ENCODE measurements around the gene RNASEL. TPM values are rescaled to one million over a fixed set of nuclear protein-coding genes. Genes with fewer than 3 reads are reported as not detected.

RNASEL gene
- polyA plus RNA-seq, 1 donor (not counting 4 experiments of a cell fraction or from before 2014, with no cell fraction given) = 4.7 TPM

DNA sequence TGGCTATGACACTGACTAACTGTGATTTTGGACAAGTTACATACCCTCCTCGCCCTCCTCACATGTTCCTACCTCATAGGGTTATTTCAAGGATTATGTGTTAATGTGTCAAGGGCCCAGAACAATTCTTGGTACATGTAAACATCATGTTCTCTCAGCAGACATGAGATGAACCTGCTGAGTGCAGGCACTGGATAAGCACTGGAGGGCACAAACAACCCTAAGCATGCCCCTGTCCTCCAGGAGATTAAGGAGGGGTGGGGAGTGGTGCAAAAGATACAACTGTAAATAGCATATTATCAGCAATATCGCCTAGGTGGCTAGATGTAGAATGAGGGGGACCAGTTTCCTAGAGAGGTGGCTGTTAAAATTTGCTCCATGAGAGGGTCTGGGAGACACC lies 32.9 kb upstream of the RNASEL start:
- Histone ChIP-seq H3K4me3 (ENCODE audit: control insufficient read depth in 2 of 3, extremely low read depth in 1 of 3, insufficient read depth in 2 of 3, low read depth in 1 of 3, low read length in 3 of 3) (no peak overlapping the region), H3K27ac (ENCODE audit: control insufficient read depth, insufficient read depth, low read length) (no peak overlapping the region), H3K9me1 (ENCODE audit: control insufficient read depth, extremely low read depth, insufficient read depth, low read length) (no peaks in the 10 kb centered on the region), H3K36me3 (ENCODE audit: control insufficient read depth in 2 of 2, extremely low read depth in 1 of 2, insufficient read depth in 2 of 2, low read length in 2 of 2) (no peaks in the 10 kb centered on the region), H3K27me3 (ENCODE audit: control insufficient read depth, extremely low read depth, insufficient read depth, low read length) (peaks cover 2% of the 10 kb centered on the region), H4K20me1 (ENCODE audit: control insufficient read depth, extremely low read depth, insufficient read depth, low read length) (no peaks in the 10 kb centered on the region), H3K4me1 (ENCODE audit: control insufficient read depth, extremely low read depth, insufficient read depth, low read length) (peaks cover 8% of the 10 kb centered on the region), H3K4me2 (ENCODE audit: control insufficient read depth, extremely low read depth, insufficient read depth, low read depth, low read length) (no peak overlapping the region), H3K9me3 (ENCODE audit: control insufficient read depth, low read depth, low read length) (no peaks in the 10 kb centered on the region), H3K79me2 (ENCODE audit: control insufficient read depth, insufficient read depth, low read length) (no peaks in the 10 kb centered on the region), H2AFZ (ENCODE audit: control insufficient read depth, low read length) (no peak overlapping the region), H3K9ac (ENCODE audit: control insufficient read depth, extremely low read depth, insufficient read depth, low read length) (no peak overlapping the region)
- no peak for FAIRE-seq
- TF ChIP-seq, protein P1, sequence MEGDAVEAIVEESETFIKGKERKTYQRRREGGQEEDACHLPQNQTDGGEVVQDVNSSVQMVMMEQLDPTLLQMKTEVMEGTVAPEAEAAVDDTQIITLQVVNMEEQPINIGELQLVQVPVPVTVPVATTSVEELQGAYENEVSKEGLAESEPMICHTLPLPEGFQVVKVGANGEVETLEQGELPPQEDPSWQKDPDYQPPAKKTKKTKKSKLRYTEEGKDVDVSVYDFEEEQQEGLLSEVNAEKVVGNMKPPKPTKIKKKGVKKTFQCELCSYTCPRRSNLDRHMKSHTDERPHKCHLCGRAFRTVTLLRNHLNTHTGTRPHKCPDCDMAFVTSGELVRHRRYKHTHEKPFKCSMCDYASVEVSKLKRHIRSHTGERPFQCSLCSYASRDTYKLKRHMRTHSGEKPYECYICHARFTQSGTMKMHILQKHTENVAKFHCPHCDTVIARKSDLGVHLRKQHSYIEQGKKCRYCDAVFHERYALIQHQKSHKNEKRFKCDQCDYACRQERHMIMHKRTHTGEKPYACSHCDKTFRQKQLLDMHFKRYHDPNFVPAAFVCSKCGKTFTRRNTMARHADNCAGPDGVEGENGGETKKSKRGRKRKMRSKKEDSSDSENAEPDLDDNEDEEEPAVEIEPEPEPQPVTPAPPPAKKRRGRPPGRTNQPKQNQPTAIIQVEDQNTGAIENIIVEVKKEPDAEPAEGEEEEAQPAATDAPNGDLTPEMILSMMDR (optimal IDR thresholded peaks at IDR 0.05 in 1 of 3, IDR thresholded peaks at IDR 0.05 in 1 of 3, conservative IDR thresholded peaks at IDR 0.05 in 1 of 3; ENCODE audit: extremely low read depth in 1 of 3, insufficient read depth in 2 of 3, low read length in 3 of 3) = no peak
- TF ChIP-seq EZH2 (IDR thresholded peaks at IDR 0.05; ENCODE audit: low read length) = no peak
- no peak for DNase-seq (ENCODE audit: low read depth, low spot score)
- dilution Hi-C loops (cut with MboI; ENCODE audit: extremely low pct_ligation_motif_present, low sequenced_read_pairs) = no loop called here

DNA sequence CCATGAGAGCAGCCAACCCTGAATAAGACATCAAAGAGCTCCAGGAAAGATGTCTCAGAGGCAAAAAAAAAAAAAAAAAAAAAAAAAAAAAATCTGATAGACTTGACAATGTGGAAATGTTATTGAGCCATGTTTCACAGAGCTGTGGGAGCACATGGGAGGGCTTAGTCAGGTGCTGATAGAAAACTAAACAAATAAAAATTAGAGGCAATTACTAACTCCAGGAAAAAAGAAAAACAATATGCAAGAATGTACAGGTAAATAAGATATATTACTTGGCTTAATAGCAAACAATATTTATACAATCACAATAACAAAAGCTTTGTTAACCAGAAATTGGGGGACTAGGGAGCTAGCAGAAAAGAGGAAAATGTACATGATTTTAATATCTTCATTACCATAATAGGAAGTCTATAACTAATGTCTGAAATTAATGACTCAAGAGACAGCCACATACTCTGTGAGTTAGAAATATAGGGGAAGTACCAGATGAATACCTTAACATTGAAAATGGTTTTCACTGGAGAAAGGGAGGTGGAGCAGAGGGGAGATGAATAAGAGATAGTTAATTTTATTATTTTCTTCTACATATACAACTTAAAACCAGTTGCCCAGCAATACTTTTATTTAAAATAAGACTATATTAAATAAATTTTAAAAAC lies 32.0 kb upstream of the RNASEL start:
- TF ChIP-seq EZH2 (IDR thresholded peaks at IDR 0.05; ENCODE audit: low read length) = no peak
- TF ChIP-seq, protein P1 (optimal IDR thresholded peaks at IDR 0.05 in 1 of 3, IDR thresholded peaks at IDR 0.05 in 1 of 3, conservative IDR thresholded peaks at IDR 0.05 in 1 of 3; ENCODE audit: extremely low read depth in 1 of 3, insufficient read depth in 2 of 3, low read length in 3 of 3) = no peak
- dilution Hi-C loops (cut with MboI; ENCODE audit: extremely low pct_ligation_motif_present, low sequenced_read_pairs) = no loop called here
- FAIRE-seq = no peak

More for the DNA sequence above, 32.0 kb upstream of the RNASEL start:
- no peak overlapping the region for H3K27ac ChIP-seq (ENCODE audit: control insufficient read depth, insufficient read depth, low read length)
- H3K4me3 ChIP-seq (ENCODE audit: control insufficient read depth in 2 of 3, extremely low read depth in 1 of 3, insufficient read depth in 2 of 3, low read depth in 1 of 3, low read length in 3 of 3) = no peak overlapping the region
- H3K4me1 ChIP-seq (ENCODE audit: control insufficient read depth, extremely low read depth, insufficient read depth, low read length) = peaks cover 12% of the 10 kb centered on the region
- H3K4me2 ChIP-seq (ENCODE audit: control insufficient read depth, extremely low read depth, insufficient read depth, low read depth, low read length) = no peak overlapping the region
- no peaks in the 10 kb centered on the region for H3K9me3 ChIP-seq (ENCODE audit: control insufficient read depth, low read depth, low read length)
- no peak overlapping the region for H3K9ac ChIP-seq (ENCODE audit: control insufficient read depth, extremely low read depth, insufficient read depth, low read length)
- H3K9me1 ChIP-seq (ENCODE audit: control insufficient read depth, extremely low read depth, insufficient read depth, low read length) = no peaks in the 10 kb centered on the region
- H3K36me3 ChIP-seq (ENCODE audit: control insufficient read depth in 2 of 2, extremely low read depth in 1 of 2, insufficient read depth in 2 of 2, low read length in 2 of 2) = no peaks in the 10 kb centered on the region
- no peaks in the 10 kb centered on the region for H3K79me2 ChIP-seq (ENCODE audit: control insufficient read depth, insufficient read depth, low read length)
- H4K20me1 ChIP-seq (ENCODE audit: control insufficient read depth, extremely low read depth, insufficient read depth, low read length) = no peaks in the 10 kb centered on the region
- no peak overlapping the region for H2AFZ ChIP-seq (ENCODE audit: control insufficient read depth, low read length)
- H3K27me3 ChIP-seq (ENCODE audit: control insufficient read depth, extremely low read depth, insufficient read depth, low read length) = peaks cover 7% of the 10 kb centered on the region
- DNase-seq (ENCODE audit: low read depth, low spot score) = no peak
